ENCODE measurements around the gene CCT5.

The CCT5 gene

DNA sequence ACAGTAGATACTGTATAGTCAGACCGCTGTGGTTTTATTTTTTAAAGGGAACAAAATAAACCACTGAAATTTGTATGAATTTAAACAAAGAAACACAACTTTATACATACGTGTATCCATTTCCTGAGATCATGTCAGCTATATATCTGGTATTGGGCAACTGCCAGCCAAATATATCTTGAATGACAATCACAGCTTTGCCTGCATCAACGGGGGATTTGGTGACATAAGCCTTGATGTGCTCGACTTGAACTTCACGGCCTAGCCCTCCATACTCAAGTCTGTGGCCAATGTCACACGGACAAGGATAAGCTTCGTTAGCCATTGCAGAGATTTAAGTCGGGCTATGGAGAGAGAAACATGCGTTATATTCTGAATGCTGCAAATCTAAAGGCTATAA lies 40.4 kb downstream of the CCT5 start:
- no peak overlapping the region for H3K27ac ChIP-seq
- TF ChIP-seq, protein P1, sequence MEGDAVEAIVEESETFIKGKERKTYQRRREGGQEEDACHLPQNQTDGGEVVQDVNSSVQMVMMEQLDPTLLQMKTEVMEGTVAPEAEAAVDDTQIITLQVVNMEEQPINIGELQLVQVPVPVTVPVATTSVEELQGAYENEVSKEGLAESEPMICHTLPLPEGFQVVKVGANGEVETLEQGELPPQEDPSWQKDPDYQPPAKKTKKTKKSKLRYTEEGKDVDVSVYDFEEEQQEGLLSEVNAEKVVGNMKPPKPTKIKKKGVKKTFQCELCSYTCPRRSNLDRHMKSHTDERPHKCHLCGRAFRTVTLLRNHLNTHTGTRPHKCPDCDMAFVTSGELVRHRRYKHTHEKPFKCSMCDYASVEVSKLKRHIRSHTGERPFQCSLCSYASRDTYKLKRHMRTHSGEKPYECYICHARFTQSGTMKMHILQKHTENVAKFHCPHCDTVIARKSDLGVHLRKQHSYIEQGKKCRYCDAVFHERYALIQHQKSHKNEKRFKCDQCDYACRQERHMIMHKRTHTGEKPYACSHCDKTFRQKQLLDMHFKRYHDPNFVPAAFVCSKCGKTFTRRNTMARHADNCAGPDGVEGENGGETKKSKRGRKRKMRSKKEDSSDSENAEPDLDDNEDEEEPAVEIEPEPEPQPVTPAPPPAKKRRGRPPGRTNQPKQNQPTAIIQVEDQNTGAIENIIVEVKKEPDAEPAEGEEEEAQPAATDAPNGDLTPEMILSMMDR (IDR thresholded peaks at IDR 0.05): no peak
- TF ChIP-seq ZFX (IDR thresholded peaks at IDR 0.05; ENCODE audit: borderline replicate concordance): no peak

DNA sequence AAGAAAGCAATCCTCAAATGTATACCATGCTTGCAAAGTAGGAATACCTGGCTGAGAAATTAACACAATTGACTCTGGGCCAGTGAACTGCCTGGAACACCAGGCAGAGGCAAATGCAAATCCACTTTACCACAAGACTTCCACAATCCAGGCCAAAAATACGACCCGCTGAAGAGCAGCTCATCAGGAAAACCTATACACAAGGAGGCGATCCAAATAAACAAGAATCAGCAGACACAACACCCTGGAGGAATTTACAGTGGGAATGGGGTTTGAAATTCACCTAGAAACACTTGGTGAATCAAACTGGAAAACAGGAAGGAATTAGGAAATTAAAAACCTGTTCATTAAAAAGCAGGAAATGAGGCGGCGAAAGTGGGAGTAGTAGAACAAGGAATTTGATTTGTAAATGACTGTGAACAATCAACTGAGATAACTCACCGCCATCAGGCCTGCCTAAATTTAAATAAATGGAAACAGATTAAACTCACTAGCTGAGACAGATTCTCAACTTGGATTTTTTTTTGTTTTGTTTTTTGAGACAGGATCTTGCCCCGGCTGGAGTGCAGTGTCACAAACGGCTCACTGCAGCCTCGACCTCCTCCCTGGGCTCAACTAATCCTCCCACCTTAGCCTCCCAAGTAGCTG lies 41.7 kb downstream of the CCT5 start:
- TF ChIP-seq, protein P1 (IDR thresholded peaks at IDR 0.05): no peak
- no peak for TF ChIP-seq ZFX (IDR thresholded peaks at IDR 0.05; ENCODE audit: borderline replicate concordance)
- no peak overlapping the region for H3K27ac ChIP-seq

DNA sequence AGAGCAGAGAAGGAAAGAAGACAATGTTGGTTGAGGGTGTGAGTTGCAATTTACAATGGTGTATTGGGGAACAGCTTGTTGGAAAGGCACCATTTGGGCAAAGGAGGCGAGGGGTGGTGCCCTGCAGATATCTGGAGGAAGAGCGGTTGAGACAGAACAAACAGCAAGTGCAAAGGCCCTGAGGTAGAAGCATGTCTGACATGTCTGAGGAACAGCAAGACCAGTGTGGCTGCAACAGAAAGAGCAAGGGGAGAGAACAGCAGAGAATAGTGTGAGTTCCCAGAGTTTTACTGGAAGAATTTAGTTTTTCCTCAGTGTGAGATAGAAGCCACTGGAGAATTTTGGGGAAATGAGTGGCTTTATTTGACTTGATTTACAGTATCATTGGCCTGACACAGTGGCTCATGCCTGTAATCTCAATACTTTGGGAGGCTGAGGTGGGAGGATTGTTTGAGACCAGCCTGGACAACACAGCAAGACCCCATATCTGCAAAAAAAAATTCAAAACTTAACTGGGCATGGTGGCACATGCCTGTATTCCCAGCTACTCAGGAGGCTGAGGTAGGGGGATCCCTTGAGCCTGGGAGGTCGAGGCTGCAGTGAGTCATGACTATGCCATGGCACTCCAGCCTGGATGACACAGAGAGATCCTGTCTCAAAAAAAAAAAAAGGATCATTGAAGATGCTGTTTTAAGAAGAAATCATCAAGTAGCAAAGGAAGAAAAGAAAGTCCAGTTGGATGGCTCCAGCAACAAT lies 44.0 kb downstream of the CCT5 start:
- no peak overlapping the region for H3K27ac ChIP-seq
- TF ChIP-seq ZFX (IDR thresholded peaks at IDR 0.05; ENCODE audit: borderline replicate concordance): no peak
- TF ChIP-seq, protein P1 (IDR thresholded peaks at IDR 0.05): no peak

DNA sequence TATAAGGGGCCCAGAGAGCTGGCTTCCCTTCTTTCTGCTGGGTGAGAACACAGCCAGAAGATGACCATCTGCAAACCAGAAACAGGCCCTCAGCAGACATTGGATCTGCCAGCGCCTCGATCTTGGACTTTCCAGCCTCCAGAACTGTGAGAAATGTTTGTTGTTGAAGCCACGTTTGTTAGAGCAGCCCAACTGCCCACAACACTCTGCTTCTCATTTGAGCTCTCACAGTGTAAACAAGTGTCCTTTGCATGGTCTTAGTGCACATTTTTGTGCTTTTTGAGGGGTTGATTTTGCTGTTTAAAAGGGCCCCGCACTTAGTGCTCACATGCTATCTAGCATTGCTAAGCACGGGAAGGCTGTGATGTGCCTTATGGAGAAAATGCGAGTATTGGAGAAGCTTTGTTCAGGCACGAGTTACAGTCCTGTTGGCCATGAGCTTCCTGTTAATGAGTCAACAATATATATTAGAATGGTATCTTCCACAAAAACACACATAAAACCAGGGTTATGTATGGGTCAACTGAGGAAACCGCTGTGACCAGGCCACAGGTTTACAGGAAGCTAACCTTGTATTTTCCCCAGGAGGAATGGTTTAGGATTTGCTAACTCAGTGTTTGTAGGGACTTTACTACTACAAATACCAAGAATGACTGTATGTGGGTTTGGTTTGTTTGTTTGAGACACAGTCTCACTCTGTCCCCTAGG lies 45.7 kb downstream of the CCT5 start:
- no peak overlapping the region for H3K27ac ChIP-seq
- TF ChIP-seq ZFX (IDR thresholded peaks at IDR 0.05; ENCODE audit: borderline replicate concordance): no peak
- TF ChIP-seq, protein P1 (IDR thresholded peaks at IDR 0.05): no peak

DNA sequence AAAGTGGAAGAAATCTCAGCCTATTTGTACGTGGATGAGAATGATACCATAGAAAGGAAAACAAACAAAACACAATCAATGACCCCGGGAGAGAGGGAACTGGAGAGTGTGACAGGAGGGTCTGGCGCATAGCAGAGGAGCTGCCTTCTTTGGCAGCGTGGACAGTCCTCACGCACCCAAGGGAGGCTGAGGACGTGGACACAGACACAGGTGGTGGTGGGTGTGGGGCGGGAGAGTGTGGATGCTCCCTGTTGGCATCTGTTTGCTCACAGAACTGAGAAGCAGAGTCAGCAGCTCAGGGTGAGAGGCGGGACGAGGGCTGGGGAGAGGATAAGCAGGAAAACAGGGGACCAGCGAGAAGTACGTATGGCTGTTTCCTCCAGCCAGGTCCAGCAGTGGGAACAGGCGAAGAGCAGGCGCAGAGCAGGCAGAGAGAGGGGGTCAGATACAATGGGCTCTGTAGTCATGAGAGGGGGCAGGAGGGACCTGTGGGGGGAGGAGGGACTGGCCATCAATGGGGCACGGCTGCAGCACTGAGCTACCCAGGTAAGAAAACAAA lies 47.6 kb downstream of the CCT5 start:
- TF ChIP-seq, protein P1 (IDR thresholded peaks at IDR 0.05): no peak
- TF ChIP-seq ZFX (IDR thresholded peaks at IDR 0.05; ENCODE audit: borderline replicate concordance): no peak

DNA sequence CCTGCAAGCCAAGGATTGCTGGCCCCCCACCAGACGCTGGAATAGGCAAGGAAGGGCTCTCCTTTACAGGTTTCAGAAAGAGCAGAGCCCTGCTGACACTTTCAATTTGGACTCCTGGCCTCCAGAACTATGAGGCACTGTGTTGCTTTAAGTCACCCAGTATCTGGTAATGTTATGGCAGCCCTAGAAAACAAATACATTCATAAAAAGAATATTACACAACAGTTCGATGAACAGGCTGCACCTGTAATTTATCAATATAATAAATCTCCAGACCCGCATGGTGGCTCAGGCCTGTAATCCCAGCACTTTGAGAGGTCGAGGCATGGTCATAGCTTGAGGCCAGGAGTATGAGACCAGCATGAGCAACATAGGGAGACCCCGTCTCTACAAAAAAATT lies 50.2 kb downstream of the CCT5 start:
- H3K27ac ChIP-seq: no peak overlapping the region
- TF ChIP-seq ZFX (IDR thresholded peaks at IDR 0.05; ENCODE audit: borderline replicate concordance): no peak
- TF ChIP-seq, protein P1 (IDR thresholded peaks at IDR 0.05): no peak

More for the DNA sequence above, 47.6 kb downstream of the CCT5 start:
- no peak overlapping the region for H3K27ac ChIP-seq
